NT2/D1 (cell line): ENCODE data around the gene RNLS.

Experiments used
- DNase-seq: peaks from one replicate; pipeline ENCODE4 v3.0.0-alpha.2; 2011; ENCODE audit warnings: low read depth, low spot score
- H3K27me3 ChIP-seq: 2 replicates; pipeline ENCODE4 v1.6.0; 2011; ENCODE audit warnings: mild to moderate bottlenecking; ENCODE audit not compliant: insufficient read length, insufficient read depth
- H3K36me3 ChIP-seq: 2 replicates; pipeline ENCODE4 v1.6.1; 2011; ENCODE audit warnings: mild to moderate bottlenecking, low read length, mixed read lengths; ENCODE audit not compliant: insufficient read depth, insufficient read length
- H3K4me1 ChIP-seq: 2 replicates; pipeline ENCODE4 v1.5.1; 2011; ENCODE audit not compliant: insufficient read depth, insufficient read length
- H3K4me3 ChIP-seq: 2 replicates; pipeline ENCODE4 v1.5.1; 2011; ENCODE audit warnings: low read depth; ENCODE audit not compliant: insufficient read length
- H3K9ac ChIP-seq: 2 replicates; pipeline ENCODE4 v1.6.0; 2011; ENCODE audit warnings: low read depth; ENCODE audit not compliant: insufficient read length
- H3K9me3 ChIP-seq: 2 replicates; pipeline ENCODE4 v1.5.1; 2011; ENCODE audit warnings: mild to moderate bottlenecking, low read length; ENCODE audit not compliant: insufficient read depth
- SUZ12 ChIP-seq: IDR thresholded peaks from 2 replicates; pipeline ENCODE4 v1.6.1; 2011; ENCODE audit not compliant: insufficient read length, insufficient read depth; ENCODE audit errors: extremely low read depth
- YY1 ChIP-seq: IDR thresholded peaks from 2 replicates; pipeline ENCODE4 v1.6.1; 2011; ENCODE audit not compliant: insufficient read length, insufficient read depth
- ZNF274 ChIP-seq: IDR thresholded peaks from 2 replicates; pipeline ENCODE4 v1.6.1; 2011; ENCODE audit warnings: mild to moderate bottlenecking, low read depth, low read length

The RNLS gene

DNA sequence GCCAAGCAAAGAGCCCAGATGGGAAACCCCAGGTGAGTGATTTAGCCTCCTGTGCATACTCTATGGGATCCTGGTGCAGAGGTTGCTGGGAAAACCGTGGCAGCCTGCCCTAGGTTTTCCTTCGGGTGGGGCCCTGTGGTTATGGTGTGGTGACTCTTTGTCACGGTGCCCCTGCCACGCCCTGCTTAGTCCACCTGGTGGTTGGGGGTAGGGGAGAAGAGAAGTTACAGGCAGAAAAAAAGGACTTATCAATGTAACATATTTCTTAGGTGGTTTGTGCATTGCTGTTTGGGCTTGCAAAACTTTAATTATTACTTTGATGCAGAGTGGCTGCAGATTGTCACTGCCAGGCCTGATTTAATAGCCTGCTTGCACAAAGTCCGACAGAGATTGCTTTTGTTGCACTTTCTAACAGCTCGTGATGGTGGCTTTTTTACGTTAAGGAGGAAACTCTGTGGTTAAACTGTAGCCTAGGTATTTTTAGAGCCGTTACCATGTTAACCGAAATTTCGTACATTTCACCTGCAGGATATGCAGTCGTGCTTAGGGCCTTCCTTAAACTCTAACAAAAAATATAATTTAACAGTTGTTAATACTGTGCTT lies 197.4 kb downstream of the RNLS start:
- H3K36me3 ChIP-seq: no peaks in the 10 kb centered on the region
- H3K4me1 ChIP-seq: no peaks in the 10 kb centered on the region

DNA sequence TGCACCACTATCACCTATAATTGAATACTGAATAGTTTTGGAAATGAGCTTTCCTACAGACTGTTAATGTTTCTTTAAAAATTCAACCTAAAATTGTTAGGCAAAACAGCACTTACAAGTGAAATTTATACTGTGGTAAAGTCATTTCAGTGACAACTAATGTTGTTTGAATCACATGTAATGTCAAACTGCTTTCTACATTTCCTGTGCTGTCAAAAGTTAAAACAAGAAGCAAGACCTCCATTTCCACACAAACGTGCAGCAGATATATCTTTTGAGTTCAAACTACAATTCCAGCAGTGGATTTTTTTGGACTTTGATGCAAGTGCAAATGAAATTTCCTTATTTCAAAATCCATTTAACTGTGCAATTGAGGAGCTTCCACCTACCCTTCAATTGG lies 199.8 kb downstream of the RNLS start:
- Histone ChIP-seq H3K36me3 (no peaks in the 10 kb centered on the region), H3K9me3 (no peaks in the 10 kb centered on the region), H3K4me3 (no peak overlapping the region), H3K4me1 (no peaks in the 10 kb centered on the region), H3K9ac (no peak overlapping the region), H3K27me3 (no peaks in the 10 kb centered on the region)
- DNase-seq: no peak
- no peak for TF ChIP-seq ZNF274
- no peak for TF ChIP-seq YY1
- no peak for TF ChIP-seq SUZ12

More for the DNA sequence above, 197.4 kb downstream of the RNLS start:
- no peaks in the 10 kb centered on the region for H3K9me3 ChIP-seq
- no peak overlapping the region for H3K9ac ChIP-seq
- no peak for TF ChIP-seq SUZ12
- no peak for TF ChIP-seq ZNF274
- TF ChIP-seq YY1: no peak
- no peak overlapping the region for H3K4me3 ChIP-seq
- no peak for DNase-seq
- H3K27me3 ChIP-seq: no peaks in the 10 kb centered on the region

DNA sequence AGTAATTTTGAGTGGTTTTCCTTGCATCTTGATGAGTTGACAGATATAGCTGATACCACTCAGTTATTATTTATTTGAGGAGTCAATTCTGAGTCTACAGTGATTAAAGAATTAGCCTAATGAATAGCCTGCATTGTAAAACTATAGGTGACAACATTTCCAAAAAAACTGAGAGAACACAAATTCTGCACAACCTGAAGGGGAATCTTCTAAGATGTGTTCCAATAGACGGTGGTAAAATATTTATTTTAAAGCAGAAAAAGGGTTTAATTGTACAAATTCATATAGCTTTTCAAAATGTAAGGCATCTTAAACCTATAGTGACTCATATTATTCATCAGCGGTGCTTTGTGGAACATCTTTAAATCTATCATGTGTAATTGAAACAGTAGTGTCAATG lies 200.4 kb downstream of the RNLS start:
- Histone ChIP-seq H3K36me3 (no peaks in the 10 kb centered on the region), H3K9ac (no peak overlapping the region), H3K9me3 (no peaks in the 10 kb centered on the region), H3K4me1 (no peaks in the 10 kb centered on the region), H3K27me3 (no peaks in the 10 kb centered on the region), H3K4me3 (no peak overlapping the region)
- TF ChIP-seq ZNF274: no peak
- TF ChIP-seq YY1: no peak
- no peak for TF ChIP-seq SUZ12
- DNase-seq: no peak

DNA sequence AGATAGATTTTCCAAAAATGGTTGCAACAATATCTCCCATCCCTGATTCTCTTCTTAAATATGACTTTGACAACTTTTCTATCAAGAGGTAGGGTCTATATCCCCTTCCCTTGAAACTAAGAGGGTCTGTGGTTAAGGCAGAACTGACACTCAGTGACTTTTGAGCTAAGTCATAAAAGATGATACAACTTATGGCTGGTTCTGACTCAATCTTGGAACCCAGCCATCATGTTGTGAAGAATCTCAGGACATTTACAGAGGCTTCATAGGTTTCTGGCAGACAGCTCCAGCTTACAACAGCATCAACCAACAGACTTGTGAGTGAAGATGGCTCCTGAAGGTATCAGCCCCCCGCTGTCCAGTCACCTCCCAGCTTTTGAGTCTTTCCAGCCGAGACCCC lies 203.5 kb downstream of the RNLS start:
- no peak for DNase-seq
- Histone ChIP-seq H3K27me3 (no peaks in the 10 kb centered on the region), H3K9ac (no peak overlapping the region), H3K4me3 (no peak overlapping the region), H3K36me3 (no peaks in the 10 kb centered on the region), H3K9me3 (no peaks in the 10 kb centered on the region), H3K4me1 (no peaks in the 10 kb centered on the region)
- TF ChIP-seq YY1 (no peak), ZNF274 (no peak), SUZ12 (no peak)

DNA sequence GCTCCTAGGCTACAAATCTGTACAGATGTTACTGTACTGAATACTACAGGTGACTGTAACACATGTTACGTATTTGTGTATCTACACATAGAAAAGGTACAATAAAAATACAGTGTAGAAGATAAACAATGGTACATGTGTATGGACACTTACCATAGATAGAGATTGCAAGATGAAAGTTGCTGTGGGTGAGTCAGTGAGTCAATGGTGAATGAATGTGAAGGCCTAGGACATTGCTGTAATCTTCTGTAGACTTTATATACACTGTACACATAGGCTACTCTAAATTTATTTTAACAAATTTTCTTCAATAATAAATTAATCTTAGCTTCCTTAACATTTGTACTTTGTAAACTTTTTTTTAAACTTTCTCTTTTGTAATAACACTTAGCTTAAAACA lies 205.6 kb downstream of the RNLS start:
- no peaks in the 10 kb centered on the region for H3K4me1 ChIP-seq
- H3K27me3 ChIP-seq: no peaks in the 10 kb centered on the region
- no peak overlapping the region for H3K4me3 ChIP-seq
- no peak overlapping the region for H3K9ac ChIP-seq
- no peak for DNase-seq
- TF ChIP-seq ZNF274 (no peak), SUZ12 (no peak), YY1 (no peak)
- no peaks in the 10 kb centered on the region for H3K9me3 ChIP-seq
- no peaks in the 10 kb centered on the region for H3K36me3 ChIP-seq

DNA sequence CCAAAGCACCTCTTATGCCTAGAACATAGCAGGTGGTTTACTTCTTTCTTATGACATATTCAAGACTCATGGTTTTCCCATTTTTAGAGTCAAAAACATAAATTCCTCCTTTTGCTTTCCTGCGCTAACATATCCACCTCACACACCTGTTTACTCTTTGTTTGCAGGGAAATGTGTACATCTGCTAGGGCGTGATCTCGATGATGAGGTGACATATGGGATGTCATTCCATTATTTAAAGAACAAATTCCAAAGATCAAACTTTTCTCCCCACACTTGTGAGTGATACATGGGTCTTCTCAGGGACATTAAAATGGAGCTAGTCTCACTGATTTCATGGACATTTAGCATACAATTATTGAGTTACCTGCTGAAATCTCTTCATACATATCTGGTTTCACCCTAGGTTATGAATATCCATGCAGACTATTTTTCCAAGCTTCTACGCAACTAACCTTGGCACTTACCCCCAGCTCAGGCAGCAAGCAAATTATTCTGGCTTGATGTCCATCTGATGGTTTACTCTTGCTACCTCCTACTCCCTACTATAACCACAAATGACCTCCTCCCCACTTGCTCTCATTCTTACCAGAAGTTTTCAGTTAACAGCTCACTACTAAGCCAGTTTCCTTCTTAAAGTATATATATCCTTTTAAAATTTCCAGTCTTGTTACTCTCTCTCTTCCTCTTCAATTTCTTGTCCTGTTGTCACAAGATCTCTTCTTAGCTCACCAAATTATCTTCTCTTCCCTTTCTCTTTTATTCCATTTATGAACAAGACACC lies 208.5 kb downstream of the RNLS start:
- no peak for TF ChIP-seq ZNF274
- no peak for TF ChIP-seq YY1
- no peak for TF ChIP-seq SUZ12
- Histone ChIP-seq H3K4me1 (no peaks in the 10 kb centered on the region), H3K36me3 (no peaks in the 10 kb centered on the region), H3K27me3 (no peaks in the 10 kb centered on the region), H3K4me3 (no peak overlapping the region), H3K9me3 (no peaks in the 10 kb centered on the region), H3K9ac (no peak overlapping the region)
- DNase-seq: no peak

DNA sequence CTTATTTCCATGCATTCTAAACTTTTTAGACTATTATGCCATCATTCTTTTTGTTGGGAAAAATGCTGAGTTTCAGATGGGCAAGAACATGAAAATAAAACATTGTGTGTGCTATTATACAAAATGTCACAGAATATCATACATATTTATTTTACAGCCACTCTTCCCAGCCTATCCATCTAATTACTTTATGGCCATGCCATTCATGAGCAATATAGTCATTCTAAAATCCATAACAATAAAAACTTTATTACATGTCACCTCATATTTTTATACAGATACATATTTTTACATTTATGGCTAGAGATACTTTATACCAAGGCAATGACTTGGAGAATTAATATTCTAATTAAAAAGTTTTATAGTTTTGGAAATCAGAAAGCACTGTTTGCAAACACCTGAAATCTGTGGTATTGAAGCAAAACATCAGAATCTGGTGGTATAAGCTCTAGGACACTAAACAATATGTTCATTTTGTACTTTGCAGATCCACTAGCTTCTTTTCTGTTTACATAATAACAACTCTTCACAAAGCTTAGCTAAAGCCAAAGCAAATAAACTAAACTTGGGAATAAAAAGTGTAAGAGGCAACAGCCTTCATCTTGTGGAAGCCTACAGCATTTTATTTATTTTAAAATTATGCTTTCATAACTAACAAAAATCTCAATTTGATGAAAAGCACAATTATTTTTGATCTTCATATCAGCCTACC lies 210.1 kb downstream of the RNLS start:
- Histone ChIP-seq H3K4me1 (no peaks in the 10 kb centered on the region), H3K27me3 (no peaks in the 10 kb centered on the region), H3K36me3 (no peaks in the 10 kb centered on the region), H3K9me3 (no peaks in the 10 kb centered on the region), H3K4me3 (no peak overlapping the region), H3K9ac (no peak overlapping the region)
- DNase-seq: no peak
- no peak for TF ChIP-seq ZNF274
- TF ChIP-seq SUZ12: no peak
- TF ChIP-seq YY1: no peak
